K562 (cell line): ENCODE data around the gene JDP2. TPM values are rescaled to one million over a fixed set of nuclear protein-coding genes. Genes with fewer than 3 reads are reported as not detected.

Experiments
- ATAC-seq: fragments of 200-7000 bp; cut with Tn5 transposase; 3 replicates; pipeline ENCODE4 v1.9.1; 2020; ENCODE audit warnings: moderate library complexity
- BruUV-seq: library from RNA; stranded (reverse); fragments of 400-500 nt; replicated peaks from 2 replicates; lab custom pipeline; 2021; lab: Mats Ljungman, UMichigan
- CTCF ChIA-PET: fragments of 300-600 bp; formaldehyde crosslinking; extraction: SDS; loops from one replicate; lab custom pipeline; 2021; ENCODE audit warnings: low intra/inter-chr PET ratio; lab: Yijun Ruan, JAX
- POLR2A ChIA-PET: fragments of 300-600, 350-650 bp; sonication (Branson Sonifier 250); formaldehyde crosslinking; extraction: SDS; loops from one replicate; lab custom pipeline; 2021; ENCODE audit warnings: antibody characterized with exemption, inconsistent platforms; lab: Yijun Ruan, JAX
- DNase-seq, 4 experiments: peaks; one replicate each; pipeline versions ENCODE4 v3.0.0 to v3.0.0-alpha.2; 2011 to 2018; ENCODE audit warnings: low spot score in 3 of 4, mixed read lengths in 3 of 4; ENCODE audit errors: extremely low read depth in 1 of 4
- FAIRE-seq: peaks from 2 replicates; lab custom pipeline; 2011; peaks lifted over from hg19 to GRCh38; lab: Jason Lieb, UNC
- H2AFZ ChIP-seq: 2 replicates; pipeline ENCODE4 v1.6.0; 2011; ENCODE audit warnings: low read depth, low read length, control low read depth, inconsistent platforms
- H3K27ac ChIP-seq: fragments of 200-600 bp; 3 replicates; pipeline ENCODE4 v1.8.0; 2011; ENCODE audit warnings: low read depth, mild to moderate bottlenecking, control low read depth, inconsistent platforms, low read length, moderate library complexity, mixed read lengths; ENCODE audit errors: extremely low read depth
- H3K27me3 ChIP-seq, 2 experiments: fragments of 300-600 bp in 1 of 2; 2 replicates in 1 of 2; 3 replicates in 1 of 2; pipeline versions ENCODE4 v1.6.0 to v1.8.0; 2011; ENCODE audit warnings: inconsistent platforms in 2 of 2, low read length in 2 of 2, mild to moderate bottlenecking in 1 of 2, mixed read lengths in 1 of 2, moderate library complexity in 1 of 2; ENCODE audit not compliant: control insufficient read depth in 2 of 2, insufficient read depth in 2 of 2
- H3K36me3 ChIP-seq: fragments of 300-600 bp; 3 replicates; pipeline ENCODE4 v1.8.0; 2011; ENCODE audit warnings: mild to moderate bottlenecking, low read length, inconsistent platforms; ENCODE audit not compliant: control insufficient read depth, insufficient read depth
- H3K4me1 ChIP-seq, 2 experiments: fragments of 200-600 bp in 1 of 2; replicated peaks in 1 of 2; 2 replicates in 1 of 2; 3 replicates in 1 of 2; pipeline versions ENCODE4 v1.5.1 to v1.8.0; 2011; ENCODE audit warnings: inconsistent platforms in 2 of 2, low read length in 2 of 2, mild to moderate bottlenecking in 1 of 2, mixed read lengths in 1 of 2, moderate library complexity in 1 of 2; ENCODE audit not compliant: control insufficient read depth in 2 of 2, insufficient read depth in 2 of 2
- H3K4me2 ChIP-seq: 2 replicates; pipeline ENCODE4 v1.6.1; 2011; ENCODE audit warnings: low read length, control low read depth, inconsistent platforms, mixed read lengths; ENCODE audit not compliant: insufficient read depth
- H3K4me3 ChIP-seq: fragments of 200-600 bp; sonication (generic), shearing (Covaris generic); 2 replicates; pipeline ENCODE4 v1.5.1; 2016; ENCODE audit warnings: control low read depth, inconsistent platforms
- H3K79me2 ChIP-seq: fragments of 200-600 bp; 3 replicates; pipeline ENCODE4 v1.8.0; 2011; ENCODE audit warnings: low read length, inconsistent platforms; ENCODE audit not compliant: control insufficient read depth, insufficient read depth
- H3K9ac ChIP-seq, 2 experiments: 2 replicates each; pipeline versions ENCODE4 v1.6.0 to v1.6.1; 2011; ENCODE audit warnings: low read depth in 2 of 2, low read length in 2 of 2, control low read depth in 1 of 2, inconsistent platforms in 1 of 2, mild to moderate bottlenecking in 1 of 2, mixed read lengths in 1 of 2; ENCODE audit not compliant: insufficient read depth in 1 of 2
- H3K9me1 ChIP-seq: one replicate; pipeline ENCODE4 v1.6.0; 2011; ENCODE audit warnings: inconsistent platforms, mild to moderate bottlenecking, low read length, moderate library complexity; ENCODE audit not compliant: control insufficient read depth, insufficient read depth
- H3K9me3 ChIP-seq: replicated peaks from 2 replicates; pipeline ENCODE4 v1.5.1; 2011; ENCODE audit warnings: low read depth, low read length, inconsistent platforms; ENCODE audit not compliant: control insufficient read depth, insufficient read depth
- H4K20me1 ChIP-seq: replicated peaks from 2 replicates; pipeline ENCODE4 v1.6.1; 2011; ENCODE audit warnings: low read length, inconsistent platforms, mixed read lengths; ENCODE audit not compliant: control insufficient read depth, insufficient read depth
- C11orf30 ChIP-seq: fragments of 450-650 bp; IDR thresholded peaks from 2 replicates; pipeline ENCODE4 v1.6.1; 2016; ENCODE audit warnings: low read depth, mild to moderate bottlenecking
- HLTF ChIP-seq: fragments of 450-650 bp; IDR thresholded peaks from 2 replicates; pipeline ENCODE4 v1.6.1; 2016
- LARP7 ChIP-seq: fragments of 450-650 bp; IDR thresholded peaks from 2 replicates; pipeline ENCODE4 v1.6.1; 2016
- MEIS2 ChIP-seq: fragments of 450-650 bp; IDR thresholded peaks from 2 replicates; pipeline ENCODE4 v1.6.1; 2014; ENCODE audit warnings: mild to moderate bottlenecking; ENCODE audit not compliant: partially characterized antibody
- RBM17 ChIP-seq: fragments of 200-400 bp; formaldehyde crosslinking; IDR thresholded peaks from 2 replicates; pipeline ENCODE4 v1.6.1; 2017; ENCODE audit warnings: low read depth, mild to moderate bottlenecking, low read length, borderline replicate concordance
- SRSF1 ChIP-seq: fragments of 200-400 bp; formaldehyde crosslinking; IDR thresholded peaks from 2 replicates; pipeline ENCODE4 v1.6.1; 2017; ENCODE audit warnings: mild to moderate bottlenecking, low read depth, low read length, moderate library complexity
- TAF1 ChIP-seq: IDR thresholded peaks from 2 replicates; pipeline ENCODE4 v1.6.1; 2011; ENCODE audit warnings: mild to moderate bottlenecking, low read length, moderate library complexity; ENCODE audit not compliant: insufficient read depth, control insufficient read depth, severe bottlenecking; ENCODE audit errors: extremely low read depth
- ZNF778 ChIP-seq: fragments of 450-650 bp; formaldehyde crosslinking; IDR thresholded peaks from 2 replicates; pipeline ENCODE4 v1.4.0; 2020; ENCODE audit warnings: mild to moderate bottlenecking, moderate library complexity
- WGBS: fragments of 100-300 bp; shearing (Covaris generic); methylation state at CpG from one replicate; pipeline ENCODE4 v1.1.6; 2016; ENCODE audit warnings: low coverage, mixed read lengths; ENCODE audit not compliant: insufficient coverage; ENCODE audit errors: missing lambda C conversion rate; 5-methylcytosine and 5-hydroxymethylcytosine counted together
- in situ Hi-C: fragments of 300-500 bp; cut with MboI; formaldehyde crosslinking; loops from 4 replicates; pipeline ENCODE4 v1.15.0; 2018; ENCODE audit warnings: inconsistent platforms, mixed read lengths
- intact Hi-C: fragments of 100-400 bp; cut with micrococcal nuclease; formaldehyde crosslinking; loops from 2 replicates; pipeline ENCODE4 v1.14.2; 2022
- polyA plus RNA-seq, 8 experiments: library from polyadenylated mRNA; depleted of rRNA in 4 of 8; stranded (reverse) in 5 of 8; unstranded in 3 of 8; fragments of >200 nt; fragmentation: Nextera tagmentation in 2 of 8; fragmentation: Illumina TruSeq in 1 of 8; extraction: Ambion mirVana in 2 of 8; extraction: Trizol in 1 of 8; gene quantifications; 2 replicates each; pipeline versions ENCODE4 v1.2.1 to v1.2.3, GENCODE V29; 2011 to 2014; ENCODE audit warnings: inconsistent platforms in 1 of 8, missing spikeins in 1 of 8
- total RNA-seq, 7 experiments: library from RNA; depleted of rRNA in 6 of 7; stranded (reverse); fragments of >200 nt in 6 of 7; fragmentation: Illumina TruSeq in 2 of 7; extraction: Trizol in 2 of 7; gene quantifications; 2 replicates each; pipeline versions ENCODE4 v1.2.1 to v1.2.3, GENCODE V29; 2011 to 2021; ENCODE audit warnings: low replicate concordance in 1 of 7

Gene JDP2
- total and polyA plus RNA-seq, 9 of the 15 experiments (the other 6 are each of a cell fraction or from before 2014, with no cell fraction given), result 0.27 to 13.8 (median 3.1) TPM

DNA sequence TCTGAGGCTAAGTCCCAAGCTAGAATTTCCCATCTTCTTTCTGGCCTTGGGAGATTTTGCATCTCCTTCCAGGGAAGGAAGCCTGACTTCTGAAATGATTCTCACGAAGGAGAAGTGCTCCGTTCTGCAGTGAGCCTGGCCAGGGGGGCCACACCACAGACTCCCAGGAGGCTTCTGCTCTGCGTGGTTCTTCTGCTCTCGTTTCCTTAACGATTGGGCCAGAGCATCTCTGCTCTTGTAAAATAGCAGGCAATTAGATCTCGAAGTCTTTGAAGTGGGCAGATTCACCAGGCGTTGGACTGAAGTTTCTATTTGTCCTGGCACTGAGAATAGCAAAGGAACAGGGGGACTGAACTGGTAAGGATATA is 87.8 kb downstream of the JDP2 start:
- Histone ChIP-seq H3K9me1 (no peaks in the 10 kb centered on the region), H3K27me3 (peaks cover 0 to 13% of the 10 kb centered on the region in 2 experiments; a peak in 1 of 5 replicates), H4K20me1 (no peaks in the 10 kb centered on the region), H3K79me2 (no peaks in the 10 kb centered on the region), H3K4me2 (no peak overlapping the region), H2AFZ (0 out of 2 replicates have a peak overlapping the region, but pooled peaks have one; percentile 27), H3K4me3 (no peak overlapping the region), H3K9me3 (peaks cover 2% of the 10 kb centered on the region; the same call in 1 of the 2 replicates), H3K27ac (no peak overlapping the region), H3K36me3 (no peaks in the 10 kb centered on the region), H3K4me1 (peaks cover 0 to 9% of the 10 kb centered on the region in 2 experiments; a peak in 3 of 5 replicates), H3K9ac (peak overlapping the region in 1 of 2 experiments; percentile 9; a peak in 1 of 4 replicates)
- DNase-seq (no peak), ATAC-seq (no peak; the same call in 2 of the 3 replicates), FAIRE-seq (no peak)
- BruUV-seq, result no TSS peak
- TF ChIP-seq C11orf30 (no peak), MEIS2 (no peak), RBM17 (no peak), ZNF778 (no peak), TAF1 (no peak), HLTF (no peak), SRSF1 (no peak), LARP7 (no peak)
- ChIA-PET POLR2A (no interaction called here), CTCF (interaction anchor here (1.6 kb wide), 1 partner anchor 208 kb away, joined by 8 read pairs; no protein-coding TSS in a partner anchor)
- in situ Hi-C loops (no loop called here), intact Hi-C loops (no loop called here)
- WGBS, result 11% methylated on average over 6 of the region's 7 CpGs
